ENCODE data around the gene SORT1. TPM values are rescaled to one million over a fixed set of nuclear protein-coding genes. Genes with fewer than 3 reads are reported as not detected.

Gene SORT1
- polyA plus RNA-seq, 1 of the 3 experiments (the other 2 are of a cell fraction), result 8.5 TPM

GRCh38 chr1:109292364-109292763 lies 105.4 kb downstream of the SORT1 start:
- 88% methylated on average over 9 of the region's 9 CpGs for WGBS (ENCODE audit: low lambda C conversion rate)
- Histone ChIP-seq H3K27me3 (ENCODE audit: insufficient read depth) (no peaks in the 10 kb centered on the region), H3K9me3 (no peaks in the 10 kb centered on the region), H3K4me1 (ENCODE audit: control insufficient read depth in 1 of 2, insufficient read depth in 2 of 2, low read depth in 1 of 2, low read length in 1 of 2) (no peaks in the 10 kb centered on the region; a peak in 1 of 4 replicates), H3K9ac (no peak overlapping the region), H3K36me3 (replicated peaks in 1 of 2; ENCODE audit: control insufficient read depth in 1 of 2, insufficient read depth in 2 of 2, low read length in 1 of 2) (no peaks in the 10 kb centered on the region), H2AFZ (ENCODE audit: low read depth) (no peak overlapping the region), H3K4me2 (no peak overlapping the region), H4K20me1 (ENCODE audit: insufficient read depth) (no peaks in the 10 kb centered on the region), H3K4me3 (ENCODE audit: low read depth in 2 of 2, low read length in 1 of 2) (no peak overlapping the region), H3K9me2 (no peaks in the 10 kb centered on the region), H3K27ac (ENCODE audit: low read depth in 2 of 2, low read length in 1 of 2) (no peak overlapping the region), H3K79me2 (ENCODE audit: insufficient read depth) (no peaks in the 10 kb centered on the region), H3F3A (replicated peaks; ENCODE audit: insufficient read depth) (no peaks in the 10 kb centered on the region)
- TF ChIP-seq RFX5 (IDR thresholded peaks at IDR 0.05; ENCODE audit: low read length) (no peak), RXRA (IDR thresholded peaks at IDR 0.05; ENCODE audit: borderline replicate concordance, low read depth) (no peak), EZH2phosphoT487 (IDR thresholded peaks at IDR 0.05; ENCODE audit: borderline replicate concordance, low read depth) (no peak), POLR2AphosphoS5 (IDR thresholded peaks at IDR 0.05; ENCODE audit: low read depth, low read length) (no peak), EP300 (IDR thresholded peaks at IDR 0.05; ENCODE audit: borderline replicate concordance in 1 of 2, low read depth in 1 of 2, low read length in 1 of 2) (no peak), FOSL2 (IDR thresholded peaks at IDR 0.05; ENCODE audit: borderline replicate concordance, low read depth) (no peak), NRF1 (IDR thresholded peaks at IDR 0.05; ENCODE audit: low read depth, low read length) (no peak), RAD21 (IDR thresholded peaks at IDR 0.05; ENCODE audit: low read length) (no peak), ELF1 (IDR thresholded peaks at IDR 0.05) (no peak), RCOR1 (IDR thresholded peaks at IDR 0.05; ENCODE audit: low read length) (no peak), GATA2 (CRISPR knock-in tag; IDR thresholded peaks at IDR 0.05) (no peak), TAF1 (IDR thresholded peaks at IDR 0.05; ENCODE audit: borderline replicate concordance, low read depth, low read length) (no peak), SIN3A (IDR thresholded peaks at IDR 0.05; ENCODE audit: borderline replicate concordance, low read depth, low read length) (no peak), USF2 (IDR thresholded peaks at IDR 0.05; ENCODE audit: borderline replicate concordance, low read depth, low read length) (no peak), NFIC (IDR thresholded peaks at IDR 0.05; ENCODE audit: borderline replicate concordance) (no peak)
- TF ChIP-seq, protein P1, sequence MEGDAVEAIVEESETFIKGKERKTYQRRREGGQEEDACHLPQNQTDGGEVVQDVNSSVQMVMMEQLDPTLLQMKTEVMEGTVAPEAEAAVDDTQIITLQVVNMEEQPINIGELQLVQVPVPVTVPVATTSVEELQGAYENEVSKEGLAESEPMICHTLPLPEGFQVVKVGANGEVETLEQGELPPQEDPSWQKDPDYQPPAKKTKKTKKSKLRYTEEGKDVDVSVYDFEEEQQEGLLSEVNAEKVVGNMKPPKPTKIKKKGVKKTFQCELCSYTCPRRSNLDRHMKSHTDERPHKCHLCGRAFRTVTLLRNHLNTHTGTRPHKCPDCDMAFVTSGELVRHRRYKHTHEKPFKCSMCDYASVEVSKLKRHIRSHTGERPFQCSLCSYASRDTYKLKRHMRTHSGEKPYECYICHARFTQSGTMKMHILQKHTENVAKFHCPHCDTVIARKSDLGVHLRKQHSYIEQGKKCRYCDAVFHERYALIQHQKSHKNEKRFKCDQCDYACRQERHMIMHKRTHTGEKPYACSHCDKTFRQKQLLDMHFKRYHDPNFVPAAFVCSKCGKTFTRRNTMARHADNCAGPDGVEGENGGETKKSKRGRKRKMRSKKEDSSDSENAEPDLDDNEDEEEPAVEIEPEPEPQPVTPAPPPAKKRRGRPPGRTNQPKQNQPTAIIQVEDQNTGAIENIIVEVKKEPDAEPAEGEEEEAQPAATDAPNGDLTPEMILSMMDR (IDR thresholded peaks at IDR 0.05), result no peak
- TF ChIP-seq, protein P2, sequence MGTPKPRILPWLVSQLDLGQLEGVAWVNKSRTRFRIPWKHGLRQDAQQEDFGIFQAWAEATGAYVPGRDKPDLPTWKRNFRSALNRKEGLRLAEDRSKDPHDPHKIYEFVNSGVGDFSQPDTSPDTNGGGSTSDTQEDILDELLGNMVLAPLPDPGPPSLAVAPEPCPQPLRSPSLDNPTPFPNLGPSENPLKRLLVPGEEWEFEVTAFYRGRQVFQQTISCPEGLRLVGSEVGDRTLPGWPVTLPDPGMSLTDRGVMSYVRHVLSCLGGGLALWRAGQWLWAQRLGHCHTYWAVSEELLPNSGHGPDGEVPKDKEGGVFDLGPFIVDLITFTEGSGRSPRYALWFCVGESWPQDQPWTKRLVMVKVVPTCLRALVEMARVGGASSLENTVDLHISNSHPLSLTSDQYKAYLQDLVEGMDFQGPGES (IDR thresholded peaks at IDR 0.05; ENCODE audit: low read depth, low read length), result no peak
- TF ChIP-seq, protein P3, sequence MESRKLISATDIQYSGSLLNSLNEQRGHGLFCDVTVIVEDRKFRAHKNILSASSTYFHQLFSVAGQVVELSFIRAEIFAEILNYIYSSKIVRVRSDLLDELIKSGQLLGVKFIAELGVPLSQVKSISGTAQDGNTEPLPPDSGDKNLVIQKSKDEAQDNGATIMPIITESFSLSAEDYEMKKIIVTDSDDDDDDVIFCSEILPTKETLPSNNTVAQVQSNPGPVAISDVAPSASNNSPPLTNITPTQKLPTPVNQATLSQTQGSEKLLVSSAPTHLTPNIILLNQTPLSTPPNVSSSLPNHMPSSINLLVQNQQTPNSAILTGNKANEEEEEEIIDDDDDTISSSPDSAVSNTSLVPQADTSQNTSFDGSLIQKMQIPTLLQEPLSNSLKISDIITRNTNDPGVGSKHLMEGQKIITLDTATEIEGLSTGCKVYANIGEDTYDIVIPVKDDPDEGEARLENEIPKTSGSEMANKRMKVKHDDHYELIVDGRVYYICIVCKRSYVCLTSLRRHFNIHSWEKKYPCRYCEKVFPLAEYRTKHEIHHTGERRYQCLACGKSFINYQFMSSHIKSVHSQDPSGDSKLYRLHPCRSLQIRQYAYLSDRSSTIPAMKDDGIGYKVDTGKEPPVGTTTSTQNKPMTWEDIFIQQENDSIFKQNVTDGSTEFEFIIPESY (IDR thresholded peaks at IDR 0.05; ENCODE audit: borderline replicate concordance, low read depth), result no peak
- ChIA-PET CTCF (interaction anchor here (0.8 kb wide), 1 partner anchor 105 kb away, joined by 3 read pairs; the partner anchor contains the start of gene SORT1), POLR2A (no interaction called here)
- no peak for DNase-seq
